ENCODE measurements around the gene PDE4C. TPM values are rescaled to one million over a fixed set of nuclear protein-coding genes. Genes with fewer than 3 reads are reported as not detected.

The PDE4C gene
- polyA plus RNA-seq, 1 donor from 2014 or later = 1.6 TPM

- TF ChIP-seq MXI1 (conservative IDR thresholded peaks at IDR 0.05; ENCODE audit: poor library complexity, severe bottlenecking) = no peak
Observed at GRCh38 chr19:18230941-18231734, 4.9 kb upstream of the PDE4C start (continued).

GRCh38 chr19:18229915-18230314 is 3.7 kb upstream of the PDE4C start:
- no peaks in the 10 kb centered on the region for H3K9me3 ChIP-seq (ENCODE audit: low read length)
- H3K9me2 ChIP-seq (ENCODE audit: insufficient read depth, low read length) = no peaks in the 10 kb centered on the region
- H4K20me1 ChIP-seq (ENCODE audit: insufficient read depth) = no peaks in the 10 kb centered on the region
- H3K79me2 ChIP-seq (replicated peaks; ENCODE audit: insufficient read depth, low read length) = no peaks in the 10 kb centered on the region
- H2AFZ ChIP-seq (ENCODE audit: low read depth, low read length) = no peak overlapping the region
- H3K27me3 ChIP-seq (ENCODE audit: insufficient read depth, low read depth, low read length) = peaks cover 48% of the 10 kb centered on the region
- no peak overlapping the region for H3K4me2 ChIP-seq (ENCODE audit: low read length)
- no peak overlapping the region for H3K27ac ChIP-seq (ENCODE audit: low read length)
- no peaks in the 10 kb centered on the region for H3K36me3 ChIP-seq (ENCODE audit: insufficient read depth, low read length)
- H3K4me3 ChIP-seq (ENCODE audit: low read length) = no peak overlapping the region
- TF ChIP-seq TAF1 (IDR thresholded peaks at IDR 0.05; ENCODE audit: low read depth) (no peak), POLR2AphosphoS5 (IDR thresholded peaks at IDR 0.05) (no peak)
- H3K9ac ChIP-seq (ENCODE audit: low read length) = no peak overlapping the region
- no peaks in the 10 kb centered on the region for H3F3A ChIP-seq (ENCODE audit: insufficient read depth, low read length, poor library complexity, severe bottlenecking)

- Histone ChIP-seq H3K27me3 (ENCODE audit: insufficient read depth, low read depth, low read length) (peaks cover 52% of the 10 kb centered on the region), H3K9me3 (ENCODE audit: low read length) (no peaks in the 10 kb centered on the region), H3K9me2 (ENCODE audit: insufficient read depth, low read length) (no peaks in the 10 kb centered on the region), H3K27ac (ENCODE audit: low read length) (no peak overlapping the region), H3K9ac (ENCODE audit: low read length) (no peak overlapping the region), H3K79me2 (replicated peaks; ENCODE audit: insufficient read depth, low read length) (no peaks in the 10 kb centered on the region), H3K36me3 (ENCODE audit: insufficient read depth, low read length) (no peaks in the 10 kb centered on the region), H4K20me1 (ENCODE audit: insufficient read depth) (no peaks in the 10 kb centered on the region), H2AFZ (ENCODE audit: low read depth, low read length) (no peak overlapping the region), H3K4me2 (ENCODE audit: low read length) (no peak overlapping the region), H3K4me3 (ENCODE audit: low read length) (no peak overlapping the region), H3F3A (ENCODE audit: insufficient read depth, low read length, poor library complexity, severe bottlenecking) (no peaks in the 10 kb centered on the region)
- TF ChIP-seq CTCF (IDR thresholded peaks at IDR 0.05; ENCODE audit: poor library complexity, severe bottlenecking) (peak; percentile 40), EZH2 (IDR thresholded peaks at IDR 0.05; ENCODE audit: borderline replicate concordance, insufficient read depth, low read length, poor library complexity, severe bottlenecking) (no peak)
Observed at GRCh38 chr19:18229474-18229873, 3.2 kb upstream of the PDE4C start.

- H3K9ac ChIP-seq (ENCODE audit: low read length) = no peak overlapping the region
- H4K20me1 ChIP-seq (ENCODE audit: insufficient read depth) = no peaks in the 10 kb centered on the region
- no peaks in the 10 kb centered on the region for H3K79me2 ChIP-seq (replicated peaks; ENCODE audit: insufficient read depth, low read length)
- no peaks in the 10 kb centered on the region for H3K9me2 ChIP-seq (ENCODE audit: insufficient read depth, low read length)
- no peaks in the 10 kb centered on the region for H3K36me3 ChIP-seq (ENCODE audit: insufficient read depth, low read length)
- H3K9me3 ChIP-seq (ENCODE audit: low read length) = no peaks in the 10 kb centered on the region
- no peak overlapping the region for H3K4me3 ChIP-seq (ENCODE audit: low read length)
- H2AFZ ChIP-seq (ENCODE audit: low read depth, low read length) = no peak overlapping the region
- no peaks in the 10 kb centered on the region for H3F3A ChIP-seq (ENCODE audit: insufficient read depth, low read length, poor library complexity, severe bottlenecking)
- H3K27me3 ChIP-seq (ENCODE audit: insufficient read depth, low read depth, low read length) = peaks cover 46% of the 10 kb centered on the region
- TF ChIP-seq EP300 (conservative IDR thresholded peaks at IDR 0.05; ENCODE audit: poor library complexity, severe bottlenecking) (no peak), MXI1 (conservative IDR thresholded peaks at IDR 0.05; ENCODE audit: poor library complexity, severe bottlenecking) (no peak), REST (IDR thresholded peaks at IDR 0.05; ENCODE audit: borderline replicate concordance) (no peak), TAF1 (IDR thresholded peaks at IDR 0.05; ENCODE audit: low read depth) (no peak), POLR2AphosphoS5 (IDR thresholded peaks at IDR 0.05) (no peak), EZH2 (IDR thresholded peaks at IDR 0.05; ENCODE audit: borderline replicate concordance, insufficient read depth, low read length, poor library complexity, severe bottlenecking) (no peak), RAD21 (conservative IDR thresholded peaks at IDR 0.05) (no peak), CTCF (IDR thresholded peaks at IDR 0.05; ENCODE audit: poor library complexity, severe bottlenecking) (no peak), SMC3 (conservative IDR thresholded peaks at IDR 0.05; ENCODE audit: poor library complexity) (no peak)
- no peak overlapping the region for H3K4me2 ChIP-seq (ENCODE audit: low read length)
- H3K27ac ChIP-seq (ENCODE audit: low read length) = no peak overlapping the region
Observed at GRCh38 chr19:18227781-18228271, 1.6 kb upstream of the PDE4C start.

Data from neural cell (in vitro differentiated cells).